Gastroesophageal sphincter (tissue), 3 donors: ENCODE measurements around the gene ARL17B.

Experiments
- CTCF ChIP-seq, 4 experiments: fragments of 200-600 bp in 2 of 4; fragments of 450-650 bp in 2 of 4; sonication (generic) in 1 of 4; IDR thresholded peaks; one replicate each; pipeline ENCODE4 v1.5.1; 2017 to 2019; ENCODE audit warnings: antibody characterized with exemption in 4 of 4, mild to moderate bottlenecking in 2 of 4, moderate library complexity in 2 of 4
- EP300 ChIP-seq: sonication (generic); formaldehyde crosslinking; IDR thresholded peaks from one replicate; pipeline ENCODE4 v1.6.1; 2017; ENCODE audit warnings: antibody characterized with exemption, mild to moderate bottlenecking
- POLR2A ChIP-seq, 2 donors: fragments of 450-650 bp; IDR thresholded peaks; one replicate each; pipeline ENCODE4 v1.6.1; 2017; ENCODE audit warnings: antibody characterized with exemption in 2 of 2, mild to moderate bottlenecking in 2 of 2, moderate library complexity in 1 of 2

GRCh38 chr17:46264456-46265198, 96.9 kb downstream of the ARL17B start:
- TF ChIP-seq POLR2A (IDR thresholded peaks at IDR 0.05) (no peak), EP300 (no peak), CTCF (IDR thresholded peaks at IDR 0.05) (no peak)
